Naive thymus-derived CD4-positive, alpha-beta T cell (primary cell): ENCODE data around the gene DICER1. TPM values are rescaled to one million over a fixed set of nuclear protein-coding genes. Genes with fewer than 3 reads are reported as not detected.

Experiments
- ATAC-seq: fragments of 150-1000 bp; cut with Tn5 transposase; 2 replicates; pipeline ENCODE4 v1.10.0; 2021; ENCODE audit warnings: mild to moderate bottlenecking, moderate library complexity
- CTCF ChIA-PET: fragments of 350-600 bp; sonication (Branson Sonifier 250); formaldehyde crosslinking; loops from one replicate; lab custom pipeline; 2021; ENCODE audit warnings: antibody characterized with exemption; lab: Charles Lee
- POLR2A ChIA-PET: fragments of 350-600 bp; sonication (Branson Sonifier 250); formaldehyde crosslinking; loops from one replicate; lab custom pipeline; 2021; ENCODE audit warnings: antibody characterized with exemption, inconsistent platforms; lab: Charles Lee
- DNase-seq, 9 donors: peaks; one replicate each; pipeline versions ENCODE4 v3.0.0 to v3.0.0-alpha.2; 2020 to 2022; ENCODE audit warnings: mixed read lengths in 1 of 9
- H3K27ac ChIP-seq: one replicate; pipeline ENCODE4 v1.7.0; 2013; ENCODE audit warnings: mild to moderate bottlenecking, low read depth, low read length, moderate library complexity
- H3K27me3 ChIP-seq, 2 donors: one replicate each; pipeline ENCODE4 v1.7.0; 2013; ENCODE audit warnings: low read length in 2 of 2, mild to moderate bottlenecking in 2 of 2, moderate library complexity in 2 of 2; ENCODE audit not compliant: control insufficient read depth in 2 of 2, insufficient read depth in 2 of 2
- H3K36me3 ChIP-seq, 3 experiments: 1 replicate in 2 of 3; 2 replicates in 1 of 3; pipeline ENCODE4 v1.7.0; 2013; ENCODE audit warnings: low read length in 3 of 3, mild to moderate bottlenecking in 3 of 3, moderate library complexity in 1 of 3; ENCODE audit not compliant: insufficient read depth in 3 of 3, control insufficient read depth in 2 of 3
- H3K4me1 ChIP-seq, 2 donors: one replicate each; pipeline ENCODE4 v1.7.0; 2013; ENCODE audit warnings: low read length in 2 of 2, mild to moderate bottlenecking in 2 of 2, moderate library complexity in 1 of 2; ENCODE audit not compliant: control insufficient read depth in 2 of 2, insufficient read depth in 2 of 2
- H3K4me3 ChIP-seq: 2 replicates; pipeline ENCODE4 v1.7.0; 2013; ENCODE audit warnings: mild to moderate bottlenecking, low read length
- H3K9me3 ChIP-seq, 3 experiments: 1 replicate in 2 of 3; 2 replicates in 1 of 3; pipeline ENCODE4 v1.7.0; 2013; ENCODE audit warnings: low read length in 3 of 3; ENCODE audit not compliant: control insufficient read depth in 2 of 3
- H3K27ac Mint-ChIP-seq, 9 donors: one replicate each; pipeline ENCODE4 v1.8.0; 2020 to 2022; ENCODE audit warnings: mixed read lengths in 9 of 9, mild to moderate bottlenecking in 8 of 9, moderate library complexity in 5 of 9, inconsistent platforms in 2 of 9
- H3K27me3 Mint-ChIP-seq, 5 donors: one replicate each; pipeline ENCODE4 v1.8.0; 2021 to 2022; ENCODE audit warnings: mixed read lengths in 5 of 5, mild to moderate bottlenecking in 1 of 5
- H3K36me3 Mint-ChIP-seq, 5 donors: one replicate each; pipeline ENCODE4 v1.8.0; 2020 to 2022; ENCODE audit warnings: mixed read lengths in 5 of 5, mild to moderate bottlenecking in 3 of 5, inconsistent platforms in 1 of 5
- H3K4me1 Mint-ChIP-seq, 7 donors: one replicate each; pipeline ENCODE4 v1.8.0; 2020 to 2022; ENCODE audit warnings: mixed read lengths in 7 of 7, mild to moderate bottlenecking in 3 of 7, inconsistent platforms in 1 of 7
- H3K4me3 Mint-ChIP-seq, 10 donors: one replicate each; pipeline ENCODE4 v1.8.0; 2020 to 2022; ENCODE audit warnings: mild to moderate bottlenecking in 10 of 10, mixed read lengths in 10 of 10, moderate library complexity in 6 of 10, inconsistent platforms in 2 of 10
- H3K9me3 Mint-ChIP-seq, 11 donors: one replicate each; pipeline ENCODE4 v1.8.0; 2020 to 2022; ENCODE audit warnings: mixed read lengths in 11 of 11, mild to moderate bottlenecking in 4 of 11, inconsistent platforms in 1 of 11, moderate library complexity in 1 of 11
- intact Hi-C, 2 donors: fragments of 100-400 bp; cut with micrococcal nuclease; formaldehyde crosslinking; loops; one replicate each; pipeline ENCODE4 v1.15.1; 2023
- polyA plus RNA-seq, 2 donors: library from polyadenylated mRNA; unstranded; fragments of 300-500 nt; fragmentation: Illumina TruSeq; gene quantifications; one replicate each; pipeline ENCODE4 v1.2.3, GENCODE V29; 2021
- total RNA-seq, 6 experiments: library from RNA in 5 of 6; stranded (reverse) in 5 of 6; gene quantifications; 1 replicate in 5 of 6; 2 replicates in 1 of 6; pipeline ENCODE4 v1.2.3 and lab custom pipeline; 2021 to 2026

The DICER1 gene
- total and polyA plus RNA-seq, 7 experiments from 2014 or later: 11.0 to 78.2 (median 62.6) TPM

GRCh38 chr14:95188380-95188779 lies 31.1 kb upstream of the DICER1 start:
- H3K4me1 ChIP-seq: no peaks in the 10 kb centered on the region
- H3K27me3 Mint-ChIP-seq: peaks cover 25 to 38% (median 27%) of the 10 kb centered on the region in 5 donors
- peaks cover 0 to 5% (median 0%) of the 10 kb centered on the region in 5 donors for H3K36me3 Mint-ChIP-seq

GRCh38 chr14:95185767-95186392 lies 28.6 kb upstream of the DICER1 start:
- H3K9me3 Mint-ChIP-seq: peaks cover 0 to 6% (median 3%) of the 10 kb centered on the region in 11 donors
- intact Hi-C loops: no loop called here
- no peak overlapping the region for H3K27ac Mint-ChIP-seq
- Histone ChIP-seq H3K4me1 (no peaks in the 10 kb centered on the region), H3K36me3 (no peaks in the 10 kb centered on the region), H3K9me3 (no peaks in the 10 kb centered on the region), H3K27ac (no peak overlapping the region), H3K4me3 (no peak overlapping the region), H3K27me3 (no peaks in the 10 kb centered on the region)
- H3K27me3 Mint-ChIP-seq: peaks cover 25 to 38% (median 27%) of the 10 kb centered on the region in 5 donors
- CTCF ChIA-PET: no interaction called here
- H3K4me3 Mint-ChIP-seq: peak overlapping the region in 1 of 10 donors; percentile 35
- H3K36me3 Mint-ChIP-seq: peaks cover 0 to 12% (median 7%) of the 10 kb centered on the region in 5 donors
- POLR2A ChIA-PET: no interaction called here
- ATAC-seq: peak; percentile 56
- DNase-seq: no peak
- H3K4me1 Mint-ChIP-seq: peaks cover 0 to 14% (median 0%) of the 10 kb centered on the region in 7 donors

More at GRCh38 chr14:95188380-95188779, 31.1 kb upstream of the DICER1 start:
- ChIA-PET CTCF (no interaction called here), POLR2A (no interaction called here)
- Mint-ChIP-seq H3K4me3 (no peak overlapping the region), H3K4me1 (peaks cover 0 to 14% (median 0%) of the 10 kb centered on the region in 7 donors), H3K27ac (no peak overlapping the region), H3K9me3 (peaks cover 0 to 6% (median 3%) of the 10 kb centered on the region in 11 donors)
- Histone ChIP-seq H3K27ac (no peak overlapping the region), H3K4me3 (no peak overlapping the region), H3K27me3 (no peaks in the 10 kb centered on the region), H3K36me3 (no peaks in the 10 kb centered on the region), H3K9me3 (no peaks in the 10 kb centered on the region)
- ATAC-seq: no peak
- intact Hi-C loops: no loop called here
- DNase-seq: no peak

GRCh38 chr14:95185033-95185766 lies 27.9 kb upstream of the DICER1 start:
- Mint-ChIP-seq H3K4me1 (peaks cover 0 to 14% (median 0%) of the 10 kb centered on the region in 7 donors), H3K9me3 (peaks cover 0 to 6% (median 3%) of the 10 kb centered on the region in 11 donors), H3K4me3 (no peak overlapping the region), H3K27ac (no peak overlapping the region), H3K36me3 (peaks cover 0 to 16% (median 11%) of the 10 kb centered on the region in 5 donors), H3K27me3 (peaks cover 25 to 38% (median 26%) of the 10 kb centered on the region in 5 donors)
- ATAC-seq (peak; percentile 84), DNase-seq (no peak)
- no peaks in the 10 kb centered on the region for H3K27me3 ChIP-seq
- no peaks in the 10 kb centered on the region for H3K4me1 ChIP-seq
- H3K36me3 ChIP-seq: no peaks in the 10 kb centered on the region
- no peak overlapping the region for H3K4me3 ChIP-seq
- CTCF ChIA-PET: no interaction called here
- intact Hi-C loops: no loop called here
- H3K9me3 ChIP-seq: no peaks in the 10 kb centered on the region
- POLR2A ChIA-PET: no interaction called here
- H3K27ac ChIP-seq: no peak overlapping the region

GRCh38 chr14:95184413-95184790 lies 27.1 kb upstream of the DICER1 start:
- H3K9me3 Mint-ChIP-seq: peaks cover 0 to 6% (median 3%) of the 10 kb centered on the region in 11 donors
- ATAC-seq (no peak), DNase-seq (no peak)
- H3K4me1 Mint-ChIP-seq: peaks cover 0 to 14% (median 0%) of the 10 kb centered on the region in 7 donors
- H3K27me3 Mint-ChIP-seq: peaks cover 21 to 38% (median 26%) of the 10 kb centered on the region in 5 donors
- no peak overlapping the region for H3K27ac Mint-ChIP-seq
- intact Hi-C loops: no loop called here
- no peaks in the 10 kb centered on the region for H3K9me3 ChIP-seq
- no peaks in the 10 kb centered on the region for H3K4me1 ChIP-seq
- ChIA-PET POLR2A (no interaction called here), CTCF (no interaction called here)
- no peak overlapping the region for H3K27ac ChIP-seq
- no peaks in the 10 kb centered on the region for H3K36me3 ChIP-seq
- H3K36me3 Mint-ChIP-seq: peaks cover 0 to 23% (median 15%) of the 10 kb centered on the region in 5 donors
- H3K4me3 Mint-ChIP-seq: no peak overlapping the region
- no peaks in the 10 kb centered on the region for H3K27me3 ChIP-seq
- no peak overlapping the region for H3K4me3 ChIP-seq

GRCh38 chr14:95183532-95184412 lies 26.4 kb upstream of the DICER1 start:
- H3K36me3 ChIP-seq: no peaks in the 10 kb centered on the region
- Mint-ChIP-seq H3K36me3 (peaks cover 0 to 27% (median 15%) of the 10 kb centered on the region in 5 donors), H3K27ac (no peak overlapping the region), H3K9me3 (peaks cover 0 to 6% (median 3%) of the 10 kb centered on the region in 11 donors), H3K27me3 (peaks cover 21 to 38% (median 26%) of the 10 kb centered on the region in 5 donors), H3K4me1 (peaks cover 0 to 14% (median 0%) of the 10 kb centered on the region in 7 donors), H3K4me3 (no peak overlapping the region)
- intact Hi-C loops: no loop called here
- no peak overlapping the region for H3K4me3 ChIP-seq
- no peak for ATAC-seq
- CTCF ChIA-PET: interaction anchor here (0.7 kb wide), 1 partner anchor 13 kb away, joined by 4 read pairs; no protein-coding TSS in a partner anchor
- DNase-seq: no peak
- no peak overlapping the region for H3K27ac ChIP-seq
- no peaks in the 10 kb centered on the region for H3K4me1 ChIP-seq
- H3K9me3 ChIP-seq: no peaks in the 10 kb centered on the region
- H3K27me3 ChIP-seq: no peaks in the 10 kb centered on the region
- POLR2A ChIA-PET: no interaction called here

- DNase-seq (no peak), ATAC-seq (no peak)
- ChIA-PET POLR2A (no interaction called here), CTCF (no interaction called here)
- Histone ChIP-seq H3K4me1 (no peaks in the 10 kb centered on the region), H3K4me3 (no peak overlapping the region), H3K27ac (no peak overlapping the region), H3K36me3 (no peaks in the 10 kb centered on the region), H3K27me3 (no peaks in the 10 kb centered on the region), H3K9me3 (no peaks in the 10 kb centered on the region)
- no peak overlapping the region for H3K27ac Mint-ChIP-seq
- no peak overlapping the region for H3K4me3 Mint-ChIP-seq
- H3K4me1 Mint-ChIP-seq: peaks cover 0 to 14% (median 0%) of the 10 kb centered on the region in 7 donors
- intact Hi-C loops: no loop called here
- H3K27me3 Mint-ChIP-seq: peaks cover 21 to 35% (median 25%) of the 10 kb centered on the region in 5 donors
- peaks cover 0 to 5% (median 2%) of the 10 kb centered on the region in 11 donors for H3K9me3 Mint-ChIP-seq
- peaks cover 0 to 32% (median 15%) of the 10 kb centered on the region in 5 donors for H3K36me3 Mint-ChIP-seq
Measured at GRCh38 chr14:95183082-95183481, 25.8 kb upstream of the DICER1 start.
